ENCODE results near the gene ROPN1B. TPM values are rescaled to one million over a fixed set of nuclear protein-coding genes. Genes with fewer than 3 reads are reported as not detected.

Gene ROPN1B
- total RNA-seq, 1 donor, result not detected

- DNase-seq (ENCODE audit: low read depth in 2 of 3, low spot score in 2 of 3), result no peak
Observed at GRCh38 chr3:126003447-126004190, 34.6 kb downstream of the ROPN1B start.

- no peak for DNase-seq (ENCODE audit: low read depth in 2 of 3, low spot score in 2 of 3)
Observed at GRCh38 chr3:126004217-126004616, 35.2 kb downstream of the ROPN1B start.

GRCh38 chr3:126004692-126005091 lies 35.7 kb downstream of the ROPN1B start:
- no peak for DNase-seq (ENCODE audit: low read depth in 2 of 3, low spot score in 2 of 3)

GRCh38 chr3:126005951-126006350 lies 37.0 kb downstream of the ROPN1B start:
- no peak for DNase-seq (ENCODE audit: low read depth in 2 of 3, low spot score in 2 of 3)

GRCh38 chr3:126008219-126008618 lies 39.2 kb downstream of the ROPN1B start:
- no peak for DNase-seq (ENCODE audit: low read depth in 2 of 3, low spot score in 2 of 3)

- no peak for DNase-seq (ENCODE audit: low read depth in 2 of 3, low spot score in 2 of 3)
Observed at GRCh38 chr3:126009181-126009580, 40.2 kb downstream of the ROPN1B start.

- DNase-seq (ENCODE audit: low read depth in 2 of 3, low spot score in 2 of 3), result no peak
Observed at GRCh38 chr3:126013751-126014156, 44.8 kb downstream of the ROPN1B start.

GRCh38 chr3:126014252-126014651 lies 45.3 kb downstream of the ROPN1B start:
- no peak for DNase-seq (ENCODE audit: low read depth in 2 of 3, low spot score in 2 of 3)

GRCh38 chr3:126015075-126015474 lies 46.1 kb downstream of the ROPN1B start:
- no peak for DNase-seq (ENCODE audit: low read depth in 2 of 3, low spot score in 2 of 3)

- DNase-seq (ENCODE audit: low read depth in 2 of 3, low spot score in 2 of 3), result no peak
Observed at GRCh38 chr3:126016616-126017015, 47.6 kb downstream of the ROPN1B start.

- no peak for DNase-seq (ENCODE audit: low read depth in 2 of 3, low spot score in 2 of 3)
Observed at GRCh38 chr3:126017362-126017761, 48.4 kb downstream of the ROPN1B start.

GRCh38 chr3:126018545-126018944 lies 49.6 kb downstream of the ROPN1B start:
- DNase-seq (ENCODE audit: low read depth in 2 of 3, low spot score in 2 of 3), result no peak

GRCh38 chr3:126018995-126019394 lies 50.0 kb downstream of the ROPN1B start:
- DNase-seq (ENCODE audit: low read depth in 2 of 3, low spot score in 2 of 3), result no peak

- DNase-seq (ENCODE audit: low read depth in 2 of 3, low spot score in 2 of 3), result no peak
Observed at GRCh38 chr3:126019683-126020082, 50.7 kb downstream of the ROPN1B start.

- DNase-seq (ENCODE audit: low read depth in 2 of 3, low spot score in 2 of 3), result no peak
Observed at GRCh38 chr3:126021224-126021623, 52.2 kb downstream of the ROPN1B start.

- no peak for DNase-seq (ENCODE audit: low read depth in 2 of 3, low spot score in 2 of 3)
Observed at GRCh38 chr3:126021702-126022101, 52.7 kb downstream of the ROPN1B start.

- no peak for DNase-seq (ENCODE audit: low read depth in 2 of 3, low spot score in 2 of 3)
Observed at GRCh38 chr3:126022741-126023359, 53.9 kb downstream of the ROPN1B start.

GRCh38 chr3:126023390-126023789 lies 54.4 kb downstream of the ROPN1B start:
- DNase-seq (ENCODE audit: low read depth in 2 of 3, low spot score in 2 of 3), result no peak

- DNase-seq (ENCODE audit: low read depth in 2 of 3, low spot score in 2 of 3), result no peak
Observed at GRCh38 chr3:126024049-126024854, 55.3 kb downstream of the ROPN1B start.

GRCh38 chr3:126025116-126025729 lies 56.2 kb downstream of the ROPN1B start:
- no peak for DNase-seq (ENCODE audit: low read depth in 2 of 3, low spot score in 2 of 3)

GRCh38 chr3:126025862-126026261 lies 56.9 kb downstream of the ROPN1B start:
- DNase-seq (ENCODE audit: low read depth in 2 of 3, low spot score in 2 of 3), result no peak
